Aorta (tissue), 5 donors: ENCODE data around the gene USPL1. TPM values are rescaled to one million over a fixed set of nuclear protein-coding genes. Genes with fewer than 3 reads are reported as not detected.

Source experiments
- ATAC-seq: fragments of 200-7000 bp; cut with Tn5 transposase; one replicate; pipeline ENCODE4 v1.9.1; 2022; ENCODE audit warnings: moderate library complexity; ENCODE audit not compliant: low FRiP score
- DNase-seq, 2 donors: peaks; one replicate each; pipeline ENCODE4 v3.0.0-alpha.2; 2020
- H3K27ac ChIP-seq, 2 donors: one replicate each; pipeline ENCODE4 v1.5.1; 2013; ENCODE audit warnings: low read length in 2 of 2, mild to moderate bottlenecking in 2 of 2, moderate library complexity in 2 of 2, control low read depth in 1 of 2, inconsistent platforms in 1 of 2, low read depth in 1 of 2
- H3K27me3 ChIP-seq, 2 donors: one replicate each; pipeline ENCODE4 v1.6.1; 2013; ENCODE audit warnings: control low read depth in 1 of 2, low read length in 1 of 2, mild to moderate bottlenecking in 1 of 2, moderate library complexity in 1 of 2; ENCODE audit not compliant: insufficient read depth in 2 of 2, control insufficient read depth in 1 of 2
- H3K36me3 ChIP-seq, 2 donors: one replicate each; pipeline ENCODE4 v1.6.1; 2013; ENCODE audit warnings: control low read depth in 1 of 2, low read length in 1 of 2, mild to moderate bottlenecking in 1 of 2; ENCODE audit not compliant: insufficient read depth in 2 of 2, control insufficient read depth in 1 of 2
- H3K4me1 ChIP-seq, 2 donors: one replicate each; pipeline ENCODE4 v1.6.1; 2013; ENCODE audit warnings: low read length in 2 of 2, control low read depth in 1 of 2, mild to moderate bottlenecking in 1 of 2, moderate library complexity in 1 of 2; ENCODE audit not compliant: insufficient read depth in 2 of 2, control insufficient read depth in 1 of 2
- H3K4me3 ChIP-seq, 2 donors: one replicate each; pipeline ENCODE4 v1.5.1; 2013; ENCODE audit warnings: low read length in 2 of 2, control low read depth in 1 of 2, mild to moderate bottlenecking in 1 of 2
- H3K9me3 ChIP-seq: one replicate; pipeline ENCODE4 v1.6.1; 2013; ENCODE audit warnings: mild to moderate bottlenecking, low read length; ENCODE audit not compliant: control insufficient read depth
- WGBS, 2 donors: extraction: QIAGEN DNeasy Blood & Tissue Kit; methylation state at CpG; one replicate each; pipeline ENCODE4 v1.1.7; 2013; 5-methylcytosine and 5-hydroxymethylcytosine counted together
- intact Hi-C, 2 donors: fragments of 100-400 bp; cut with DNase I; formaldehyde crosslinking; loops; one replicate each; pipeline versions ENCODE4 v1.14.2 to v1.15.0; 2022
- polyA plus RNA-seq, 2 donors: library from polyadenylated mRNA; stranded (reverse); fragments of 200-250 nt; gene quantifications; one replicate each; pipeline ENCODE4 v1.2.3, GENCODE V29; 2013
- total RNA-seq, 2 donors: library from RNA; stranded (reverse); fragmentation: NEBNext Ultra II Directional; extraction: Animal tissue kit (Norgen Biotek cat#: 25700); gene quantifications; one replicate each; pipeline ENCODE4 v1.2.1, GENCODE V29; 2021
- donor health status: healthy with polysubstance abuse.
- donor health status: Bipolar disorder and iron deficiency.
- donor health status: DM: no; HTN: no; CAD: no.
- donor health status: DM: no; HTN: no; CAD: no.
- donor health status: DM: yes; HTN: yes; CAD: no.

Gene USPL1
- total and polyA plus RNA-seq, 4 donors: 3.3 to 18.8 (median 11.1) TPM

GRCh38 chr13:30607908-30608307, 9.8 kb upstream of the USPL1 start:
- intact Hi-C loops: no loop called here
- 88 to 90% methylated on average over 4 of the region's 4 CpGs for WGBS, 2 donors
- Histone ChIP-seq H3K4me1 (peaks cover 0 to 2% of the 10 kb centered on the region in 2 donors), H3K9me3 (no peaks in the 10 kb centered on the region), H3K36me3 (no peaks in the 10 kb centered on the region), H3K27me3 (no peaks in the 10 kb centered on the region), H3K4me3 (no peak overlapping the region), H3K27ac (no peak overlapping the region)
- ATAC-seq (no peak), DNase-seq (no peak)

- H3K27me3 ChIP-seq: no peaks in the 10 kb centered on the region
- peaks cover 0 to 2% of the 10 kb centered on the region in 2 donors for H3K4me1 ChIP-seq
- H3K36me3 ChIP-seq: no peaks in the 10 kb centered on the region
- ATAC-seq (no peak), DNase-seq (no peak)
- no peak overlapping the region for H3K4me3 ChIP-seq
- intact Hi-C loops: no loop called here
- WGBS, 2 donors: 26 to 32% methylated on average over 5 of the region's 5 CpGs
- H3K9me3 ChIP-seq: no peaks in the 10 kb centered on the region
- no peak overlapping the region for H3K27ac ChIP-seq
These were observed 9.4 kb upstream of the USPL1 start for GRCh38 chr13:30608364-30608763.

- no peak overlapping the region for H3K27ac ChIP-seq
- no peaks in the 10 kb centered on the region for H3K27me3 ChIP-seq
- DNase-seq (no peak), ATAC-seq (no peak)
- H3K9me3 ChIP-seq: no peaks in the 10 kb centered on the region
- no peak overlapping the region for H3K4me3 ChIP-seq
- peaks cover 0 to 2% of the 10 kb centered on the region in 2 donors for H3K4me1 ChIP-seq
- intact Hi-C loops: loop anchor here (10.0 kb wide), 2 partner anchors 146 to 476 kb away; partner anchors contain the start of gene HMGB1 (in 1 of the 2)
- no peaks in the 10 kb centered on the region for H3K36me3 ChIP-seq
These were observed 7.4 kb upstream of the USPL1 start for GRCh38 chr13:30610311-30610710.

- Histone ChIP-seq H3K9me3 (no peaks in the 10 kb centered on the region), H3K4me1 (peaks cover 2 to 4% of the 10 kb centered on the region in 2 donors), H3K27ac (peak overlapping the region in 1 of 2 donors; percentile 79), H3K27me3 (no peaks in the 10 kb centered on the region), H3K36me3 (no peaks in the 10 kb centered on the region), H3K4me3 (peak overlapping the region; percentile 56 to 86)
- DNase-seq (no peak), ATAC-seq (no peak)
- intact Hi-C loops: loop anchor here (2.0 to 10.0 kb wide), 10 partner anchors 57 to 481 kb away; partner anchors contain the start of genes HMGB1 (in 1 of the 2), KATNAL1 (in 1 of the 2), MEDAG (in 1 of the 2) and UBE2L5 (in 1 of the 2)
- 3% methylated on average over 4 of the region's 4 CpGs for WGBS, 2 donors
These were observed 2.2 kb upstream of the USPL1 start for GRCh38 chr13:30615481-30615865.

GRCh38 chr13:30615866-30616541, 1.7 kb upstream of the USPL1 start:
- H3K27ac ChIP-seq: peak overlapping the region; percentile 45 to 79

GRCh38 chr13:30616927-30617314, 799 bp upstream of the USPL1 start:
- peak overlapping the region; percentile 56 to 86 for H3K4me3 ChIP-seq
- peak in 1 of 2 donors; percentile 78 for DNase-seq

More at GRCh38 chr13:30615866-30616541, 1.7 kb upstream of the USPL1 start:
- Histone ChIP-seq H3K4me1 (peaks cover 2 to 4% of the 10 kb centered on the region in 2 donors), H3K4me3 (peak overlapping the region; percentile 56 to 86), H3K36me3 (no peaks in the 10 kb centered on the region), H3K9me3 (no peaks in the 10 kb centered on the region), H3K27me3 (no peaks in the 10 kb centered on the region)
- ATAC-seq (no peak), DNase-seq (no peak)
- intact Hi-C loops: loop anchor here (2.0 to 10.0 kb wide), 11 partner anchors 56 to 547 kb away; partner anchors contain the start of genes HMGB1 (in 1 of the 2), KATNAL1 (in 1 of the 2), MEDAG (in 1 of the 2) and UBE2L5 (in 1 of the 2)
- 0 to 2% methylated on average over 7 of the region's 7 CpGs for WGBS, 2 donors

GRCh38 chr13:30618186-30618929, 638 bp downstream of the USPL1 start:
- H3K9me3 ChIP-seq: no peaks in the 10 kb centered on the region
- intact Hi-C loops: loop anchor here (5.0 to 10.0 kb wide), 9 partner anchors 54 to 484 kb away; partner anchors contain the start of genes HMGB1 (in 1 of the 2), KATNAL1 (in 1 of the 2), MEDAG (in 1 of the 2) and UBE2L5 (in 1 of the 2)
- H3K4me3 ChIP-seq: peak overlapping the region; percentile 13 to 65
- 0% methylated on average over 21 of the region's 21 CpGs for WGBS, 2 donors
- H3K36me3 ChIP-seq: no peaks in the 10 kb centered on the region
- ATAC-seq: no peak
- peaks cover 0 to 4% of the 10 kb centered on the region in 2 donors for H3K4me1 ChIP-seq
- H3K27ac ChIP-seq: peak overlapping the region in 1 of 2 donors; percentile 7
- H3K27me3 ChIP-seq: no peaks in the 10 kb centered on the region
- DNase-seq: peak in 1 of 2 donors; percentile 50

More at GRCh38 chr13:30616927-30617314, 799 bp upstream of the USPL1 start:
- H3K36me3 ChIP-seq: no peaks in the 10 kb centered on the region
- no peaks in the 10 kb centered on the region for H3K27me3 ChIP-seq
- WGBS, 2 donors: 0 to 1% methylated on average over 12 of the region's 12 CpGs
- peaks cover 2 to 4% of the 10 kb centered on the region in 2 donors for H3K4me1 ChIP-seq
- intact Hi-C loops: loop anchor here (1.0 to 10.0 kb wide), 11 partner anchors 55 to 546 kb away; partner anchors contain the start of genes HMGB1 (in 1 of the 2), KATNAL1 (in 1 of the 2), MEDAG (in 1 of the 2) and UBE2L5 (in 1 of the 2)
- no peaks in the 10 kb centered on the region for H3K9me3 ChIP-seq
- H3K27ac ChIP-seq: peak overlapping the region; percentile 74 to 99
- peak; percentile 87 for ATAC-seq

- Histone ChIP-seq H3K9me3 (no peaks in the 10 kb centered on the region), H3K36me3 (no peaks in the 10 kb centered on the region), H3K27ac (no peak overlapping the region), H3K4me3 (peak overlapping the region; percentile 13 to 65), H3K4me1 (peaks cover 0 to 7% of the 10 kb centered on the region in 2 donors), H3K27me3 (no peaks in the 10 kb centered on the region)
- DNase-seq (no peak), ATAC-seq (no peak)
- intact Hi-C loops: loop anchor here (5.0 to 10.0 kb wide), 9 partner anchors 53 to 484 kb away; partner anchors contain the start of genes HMGB1 (in 1 of the 2), KATNAL1 (in 1 of the 2), MEDAG (in 1 of the 2) and UBE2L5 (in 1 of the 2)
- 23 to 31% methylated on average over 3 of the region's 3 CpGs for WGBS, 2 donors
These were observed 1.2 kb downstream of the USPL1 start for GRCh38 chr13:30618930-30619279.
